SK-N-DZ (cell line): ENCODE data around the gene S100A1.
A peak's percentile ranks its signal among the peaks of the same experiment; 100 is the strongest.

Experiments used
- DNase-seq: peaks from one replicate; pipeline ENCODE4 v3.0.0-alpha.2; 2015; ENCODE audit warnings: low spot score

S100A1 gene

GRCh38 chr1:153610334-153610733, 17.9 kb upstream of the S100A1 start:
- DNase-seq = peak; percentile 70

GRCh38 chr1:153610811-153611301, 17.4 kb upstream of the S100A1 start:
- no peak for DNase-seq

GRCh38 chr1:153611356-153611755, 16.9 kb upstream of the S100A1 start:
- no peak for DNase-seq

GRCh38 chr1:153612111-153612754, 16.0 kb upstream of the S100A1 start:
- DNase-seq = no peak

GRCh38 chr1:153612755-153613331, 15.4 kb upstream of the S100A1 start, which contains the start of gene S100A16:
Gene S100A16, minus strand, starts transcription at chr1:153613137. Its CDS starts 4,986 bp downstream, at chr1:153608151.
- DNase-seq = no peak

- DNase-seq = no peak
Measured at GRCh38 chr1:153613406-153613805, 14.8 kb upstream of the S100A1 start.

- DNase-seq = no peak
Measured at GRCh38 chr1:153614189-153614900, 13.9 kb upstream of the S100A1 start.

GRCh38 chr1:153614906-153615305, 13.3 kb upstream of the S100A1 start:
- DNase-seq = no peak

GRCh38 chr1:153615406-153615805, 12.8 kb upstream of the S100A1 start:
- no peak for DNase-seq

- no peak for DNase-seq
Measured at GRCh38 chr1:153616144-153616916, 11.9 kb upstream of the S100A1 start, which contains the start of gene S100A14. Gene S100A14, minus strand, starts transcription at chr1:153616325. Its CDS starts 467 bp downstream, at chr1:153615858.

GRCh38 chr1:153616917-153617311, 11.3 kb upstream of the S100A1 start:
- no peak for DNase-seq

GRCh38 chr1:153617663-153618062, 10.6 kb upstream of the S100A1 start:
- DNase-seq = peak; percentile 60

- no peak for DNase-seq
Measured at GRCh38 chr1:153619171-153619570, 9.1 kb upstream of the S100A1 start.

GRCh38 chr1:153623101-153623500, 5.1 kb upstream of the S100A1 start:
- no peak for DNase-seq

GRCh38 chr1:153624965-153625611, 3.1 kb upstream of the S100A1 start:
- no peak for DNase-seq

- DNase-seq = no peak
Measured at GRCh38 chr1:153626477-153626903, 1.7 kb upstream of the S100A1 start.

- peak; percentile 96 for DNase-seq
Measured at GRCh38 chr1:153626904-153627714, 1.1 kb upstream of the S100A1 start, which contains the start of gene S100A13. Gene S100A13, minus strand, starts transcription at chr1:153627505. Its CDS starts 1,033 bp downstream, at chr1:153626472.

GRCh38 chr1:153628638-153629342, 556 bp downstream of the S100A1 start:
- DNase-seq = no peak

GRCh38 chr1:153629343-153629665, 1.1 kb downstream of the S100A1 start:
- no peak for DNase-seq

GRCh38 chr1:153629971-153630370, 1.7 kb downstream of the S100A1 start:
- no peak for DNase-seq
